SK-N-SH treated with all-trans-retinoic acid at 6 μM for 48 hours (cell line): ENCODE measurements around the gene KCNMB2.

Experiments
- ATAC-seq: fragments of 200-7000 bp; cut with Tn5 transposase; 3 replicates; pipeline ENCODE4 v1.9.1; 2020; ENCODE audit warnings: mild to moderate bottlenecking, moderate library complexity
- ARNTL ChIP-seq: fragments of 450-650 bp; formaldehyde crosslinking; IDR thresholded peaks from 2 replicates; pipeline ENCODE4 v1.5.0; 2020; ENCODE audit warnings: low read depth, mild to moderate bottlenecking, moderate library complexity, borderline replicate concordance
- CSDC2 ChIP-seq: fragments of 250-450 bp; sonication (Bioruptor Pico); IDR thresholded peaks from 2 replicates; pipeline ENCODE4 v1.5.0; 2020; ENCODE audit warnings: mild to moderate bottlenecking, moderate library complexity
- CSRNP3 ChIP-seq: fragments of 250-450 bp; sonication (Bioruptor Pico); IDR thresholded peaks from 2 replicates; pipeline ENCODE4 v1.5.1; 2021; ENCODE audit warnings: mild to moderate bottlenecking, moderate library complexity
- ESRRG ChIP-seq: fragments of 250-450 bp; sonication (Bioruptor Pico); IDR thresholded peaks from 2 replicates; pipeline ENCODE4 v1.6.1; 2021; ENCODE audit warnings: mild to moderate bottlenecking
- GLIS3 ChIP-seq: fragments of 250-450 bp; sonication (Bioruptor Pico); IDR thresholded peaks from 2 replicates; pipeline ENCODE4 v1.5.0; 2020; ENCODE audit warnings: mild to moderate bottlenecking, moderate library complexity
- ISL1 ChIP-seq: fragments of 250-450 bp; sonication (Bioruptor Pico); IDR thresholded peaks from 2 replicates; pipeline ENCODE4 v2.1.2; 2022; ENCODE audit warnings: mild to moderate bottlenecking, moderate library complexity
- OSR1 ChIP-seq: fragments of 250-450 bp; sonication (Bioruptor Pico); IDR thresholded peaks from 2 replicates; pipeline ENCODE4 v1.8.0; 2022; ENCODE audit warnings: moderate library complexity, mild to moderate bottlenecking, inconsistent platforms
- PATZ1 ChIP-seq: fragments of 250-450 bp; sonication (Bioruptor Pico); IDR thresholded peaks from 2 replicates; pipeline ENCODE4 v1.8.0; 2020; ENCODE audit warnings: mild to moderate bottlenecking, moderate library complexity, borderline replicate concordance
- POU6F1 ChIP-seq: fragments of 250-450 bp; sonication (Bioruptor Pico); IDR thresholded peaks from 2 replicates; pipeline ENCODE4 v1.8.0; 2021; ENCODE audit warnings: low read depth, mild to moderate bottlenecking, moderate library complexity, borderline replicate concordance
- PPARA ChIP-seq: fragments of 250-450 bp; sonication (Bioruptor Pico); IDR thresholded peaks from 2 replicates; pipeline ENCODE4 v1.5.0; 2020; ENCODE audit warnings: mild to moderate bottlenecking, borderline replicate concordance
- SNAI2 ChIP-seq: fragments of 250-450 bp; sonication (Bioruptor Pico); IDR thresholded peaks from 2 replicates; pipeline ENCODE4 v1.5.0; 2020; ENCODE audit warnings: mild to moderate bottlenecking, moderate library complexity
- TCF4 ChIP-seq: fragments of 250-450 bp; sonication (Bioruptor Pico); IDR thresholded peaks from 2 replicates; pipeline ENCODE4 v1.8.0; 2021; ENCODE audit warnings: mild to moderate bottlenecking, moderate library complexity, borderline replicate concordance
- TOX ChIP-seq: fragments of 250-450 bp; sonication (Bioruptor Pico); IDR thresholded peaks from 2 replicates; pipeline ENCODE4 v1.8.0; 2021; ENCODE audit warnings: mild to moderate bottlenecking, moderate library complexity, borderline replicate concordance
- TSHZ2 ChIP-seq: fragments of 250-450 bp; sonication (Bioruptor Pico); IDR thresholded peaks from 2 replicates; pipeline ENCODE4 v1.5.0; 2020; ENCODE audit warnings: mild to moderate bottlenecking, moderate library complexity
- ZC3H10 ChIP-seq: fragments of 250-450 bp; sonication (Bioruptor Pico); IDR thresholded peaks from 2 replicates; pipeline ENCODE4 v1.5.1; 2021; ENCODE audit warnings: mild to moderate bottlenecking, moderate library complexity
- ZFP3 ChIP-seq: fragments of 250-450 bp; sonication (Bioruptor Pico); IDR thresholded peaks from 2 replicates; pipeline ENCODE4 v1.5.0; 2020; ENCODE audit warnings: mild to moderate bottlenecking, moderate library complexity
- ZFP30 ChIP-seq: fragments of 450-650 bp; formaldehyde crosslinking; IDR thresholded peaks from 2 replicates; pipeline ENCODE4 v1.5.0; 2022; ENCODE audit warnings: mild to moderate bottlenecking, moderate library complexity
- ZNF70 ChIP-seq: fragments of 450-650 bp; formaldehyde crosslinking; IDR thresholded peaks from 2 replicates; pipeline ENCODE4 v1.5.0; 2020; ENCODE audit warnings: mild to moderate bottlenecking, moderate library complexity
- ZNF8 ChIP-seq: fragments of 450-650 bp; formaldehyde crosslinking; IDR thresholded peaks from 2 replicates; pipeline ENCODE4 v1.5.0; 2020; ENCODE audit warnings: mild to moderate bottlenecking, moderate library complexity

The KCNMB2 gene

GRCh38 chr3:178826435-178827123 is 290.3 kb downstream of the KCNMB2 start (continued):
- TF ChIP-seq POU6F1 (CRISPR knock-in tag), result no peak
- TF ChIP-seq ESRRG, result no peak
- no peak for TF ChIP-seq ZFP3
- no peak for TF ChIP-seq ARNTL (CRISPR knock-in tag)
- TF ChIP-seq TOX, result no peak
- no peak for TF ChIP-seq ISL1 (CRISPR knock-in tag)
- no peak for TF ChIP-seq ZC3H10 (CRISPR knock-in tag)
- TF ChIP-seq PATZ1 (CRISPR knock-in tag), result no peak
- TF ChIP-seq ZNF70, result no peak
- TF ChIP-seq ZFP30 (CRISPR knock-in tag), result no peak

- no peak for TF ChIP-seq TCF4
- TF ChIP-seq TSHZ2 (CRISPR knock-in tag), result no peak
- TF ChIP-seq SNAI2 (CRISPR knock-in tag), result no peak
- no peak for TF ChIP-seq CSRNP3 (CRISPR knock-in tag)
- TF ChIP-seq ESRRG, result no peak
- no peak for TF ChIP-seq ZNF70
- no peak for TF ChIP-seq ISL1 (CRISPR knock-in tag)
- TF ChIP-seq ZNF8 (CRISPR knock-in tag), result no peak
- no peak for TF ChIP-seq PPARA (CRISPR knock-in tag)
- no peak for TF ChIP-seq OSR1
- no peak for TF ChIP-seq GLIS3 (CRISPR knock-in tag)
- no peak for ATAC-seq
Measured at GRCh38 chr3:178827285-178827856, 291.1 kb downstream of the KCNMB2 start.

- TF ChIP-seq ISL1 (CRISPR knock-in tag) (no peak), TSHZ2 (CRISPR knock-in tag) (no peak), SNAI2 (CRISPR knock-in tag) (no peak), PPARA (CRISPR knock-in tag) (no peak), ARNTL (CRISPR knock-in tag) (no peak), TOX (no peak), PATZ1 (CRISPR knock-in tag) (no peak), CSDC2 (CRISPR knock-in tag) (no peak), ZC3H10 (CRISPR knock-in tag) (no peak), OSR1 (no peak), ESRRG (no peak), ZFP3 (no peak), TCF4 (no peak), CSRNP3 (CRISPR knock-in tag) (no peak)
- no peak for ATAC-seq
Measured at GRCh38 chr3:178833695-178834094, 297.5 kb downstream of the KCNMB2 start.
